OCI-LY1 (cell line): Measurements from ENCODE around the gene CUX1.

Experiments used
- H2AFZ ChIP-seq: fragments of 200-600 bp; sonication (generic), shearing (Covaris generic); 2 replicates; pipeline ENCODE4 v1.6.0; 2014; ENCODE audit warnings: antibody characterized with exemption, mild to moderate bottlenecking, low read length
- H3F3A ChIP-seq: fragments of 200-600 bp; sonication (generic), shearing (Covaris generic); 2 replicates; pipeline ENCODE4 v1.6.0; 2014; ENCODE audit warnings: mild to moderate bottlenecking, antibody characterized with exemption, low read length, moderate library complexity; ENCODE audit not compliant: insufficient read depth
- H3K27ac ChIP-seq: fragments of 200-600 bp; sonication (generic); 2 replicates; pipeline ENCODE4 v1.5.1; 2014; ENCODE audit warnings: low read length, mixed run types, mild to moderate bottlenecking, low read depth; ENCODE audit not compliant: poor library complexity, severe bottlenecking
- H3K27me3 ChIP-seq: fragments of 200-600 bp; sonication (generic); 2 replicates; pipeline ENCODE4 v1.6.0; 2014; ENCODE audit warnings: antibody characterized with exemption, mild to moderate bottlenecking, low read length, moderate library complexity; ENCODE audit not compliant: insufficient read depth
- H3K36me3 ChIP-seq: fragments of 200-600 bp; sonication (generic); 2 replicates; pipeline ENCODE4 v1.6.1; 2014; ENCODE audit warnings: mild to moderate bottlenecking, antibody characterized with exemption, low read length, moderate library complexity, mixed read lengths; ENCODE audit not compliant: insufficient read depth
- H3K4me1 ChIP-seq: fragments of 200-600 bp; sonication (generic); 2 replicates; pipeline ENCODE4 v1.5.1; 2014; ENCODE audit warnings: mild to moderate bottlenecking, low read length, moderate library complexity; ENCODE audit not compliant: insufficient read depth, severe bottlenecking
- H3K4me2 ChIP-seq: fragments of 200-600 bp; sonication (generic), shearing (Covaris generic); 2 replicates; pipeline ENCODE4 v1.6.1; 2014; ENCODE audit warnings: low read length
- H3K4me3 ChIP-seq: fragments of 200-600 bp; sonication (generic); 2 replicates; pipeline ENCODE4 v1.5.1; 2014; ENCODE audit warnings: low read length, low read depth, mild to moderate bottlenecking, mixed read lengths; ENCODE audit not compliant: poor library complexity, severe bottlenecking
- H3K79me2 ChIP-seq: fragments of 200-600 bp; shearing (Covaris generic); 2 replicates; pipeline ENCODE4 v1.6.1; 2016; ENCODE audit warnings: mixed run types, low read length, mixed read lengths; ENCODE audit not compliant: insufficient read depth
- H3K9ac ChIP-seq: fragments of 200-600 bp; sonication (generic), shearing (Covaris generic); 2 replicates; pipeline ENCODE4 v1.6.1; 2014; ENCODE audit warnings: mild to moderate bottlenecking, low read length, mixed read lengths
- H3K9me2 ChIP-seq: fragments of 200-600 bp; sonication (generic), shearing (Covaris generic); 2 replicates; pipeline ENCODE4 v1.6.1; 2014; ENCODE audit warnings: low read depth, mild to moderate bottlenecking, low read length, mixed read lengths
- H3K9me3 ChIP-seq: fragments of 200-600 bp; shearing (Covaris generic); 2 replicates; pipeline ENCODE4 v1.6.1; 2014; ENCODE audit warnings: low read length, mixed read lengths
- H4K20me1 ChIP-seq: fragments of 200-600 bp; sonication (generic), shearing (Covaris generic); 2 replicates; pipeline ENCODE4 v1.6.0; 2016; ENCODE audit warnings: mild to moderate bottlenecking, low read length; ENCODE audit not compliant: insufficient read depth
- EZH2 ChIP-seq: fragments of 200-600 bp; sonication (generic), shearing (Covaris generic); IDR thresholded peaks from 2 replicates; pipeline ENCODE4 v1.8.0; 2017; ENCODE audit warnings: borderline replicate concordance, mixed run types, mild to moderate bottlenecking, antibody characterized with exemption, low read length, moderate library complexity, mixed read lengths
- TF ChIP-seq, protein P1 (sequence below): fragments of 200-600 bp; sonication (generic), shearing (Covaris generic); IDR thresholded peaks from 2 replicates; pipeline ENCODE4 v1.5.1; 2017; ENCODE audit warnings: mild to moderate bottlenecking, antibody characterized with exemption, low read length, moderate library complexity, mixed read lengths

The CUX1 gene

DNA sequence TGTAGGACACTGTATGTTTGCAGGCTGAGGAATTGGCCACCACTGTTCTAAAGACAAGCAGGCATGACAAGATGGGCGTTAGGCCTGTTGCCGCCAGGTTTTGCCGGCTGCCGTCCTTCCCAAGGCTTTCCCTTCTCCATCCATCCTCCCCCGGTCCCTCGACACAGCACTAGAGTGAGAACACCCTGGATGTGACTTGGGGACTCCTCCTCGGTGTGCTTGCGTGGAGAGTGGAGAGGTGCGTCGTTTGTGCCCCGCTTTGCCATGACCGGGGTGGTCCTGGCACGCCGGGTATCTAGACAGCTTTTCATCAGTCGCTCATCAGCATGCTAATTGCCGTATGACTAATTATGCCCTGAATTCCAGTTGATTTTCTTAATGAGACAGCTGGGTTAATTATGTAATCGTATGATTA is 262.6 kb downstream of the CUX1 start:
- H3K79me2 ChIP-seq: peaks cover 4% of the 10 kb centered on the region; the same call in 1 of the 2 replicates
- H3K36me3 ChIP-seq: peaks cover 50% of the 10 kb centered on the region

GRCh38 chr7:102080434-102081243 is 263.2 kb downstream of the CUX1 start:
- H3K4me3 ChIP-seq: no peak overlapping the region
- no peak overlapping the region for H3K9ac ChIP-seq
- H3F3A ChIP-seq: 0 out of 2 replicates have a peak, but pooled peaks cover under 1% of the 10 kb centered on the region
- no peaks in the 10 kb centered on the region for H3K27me3 ChIP-seq
- no peak overlapping the region for H3K4me2 ChIP-seq
- H2AFZ ChIP-seq: no peak overlapping the region
- no peaks in the 10 kb centered on the region for H3K9me2 ChIP-seq
- peaks cover 9% of the 10 kb centered on the region for H3K79me2 ChIP-seq
- H3K4me1 ChIP-seq: no peaks in the 10 kb centered on the region
- H3K27ac ChIP-seq: no peak overlapping the region
- TF ChIP-seq EZH2: no peak
- TF ChIP-seq, protein P1, sequence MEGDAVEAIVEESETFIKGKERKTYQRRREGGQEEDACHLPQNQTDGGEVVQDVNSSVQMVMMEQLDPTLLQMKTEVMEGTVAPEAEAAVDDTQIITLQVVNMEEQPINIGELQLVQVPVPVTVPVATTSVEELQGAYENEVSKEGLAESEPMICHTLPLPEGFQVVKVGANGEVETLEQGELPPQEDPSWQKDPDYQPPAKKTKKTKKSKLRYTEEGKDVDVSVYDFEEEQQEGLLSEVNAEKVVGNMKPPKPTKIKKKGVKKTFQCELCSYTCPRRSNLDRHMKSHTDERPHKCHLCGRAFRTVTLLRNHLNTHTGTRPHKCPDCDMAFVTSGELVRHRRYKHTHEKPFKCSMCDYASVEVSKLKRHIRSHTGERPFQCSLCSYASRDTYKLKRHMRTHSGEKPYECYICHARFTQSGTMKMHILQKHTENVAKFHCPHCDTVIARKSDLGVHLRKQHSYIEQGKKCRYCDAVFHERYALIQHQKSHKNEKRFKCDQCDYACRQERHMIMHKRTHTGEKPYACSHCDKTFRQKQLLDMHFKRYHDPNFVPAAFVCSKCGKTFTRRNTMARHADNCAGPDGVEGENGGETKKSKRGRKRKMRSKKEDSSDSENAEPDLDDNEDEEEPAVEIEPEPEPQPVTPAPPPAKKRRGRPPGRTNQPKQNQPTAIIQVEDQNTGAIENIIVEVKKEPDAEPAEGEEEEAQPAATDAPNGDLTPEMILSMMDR: no peak
- peaks cover 50% of the 10 kb centered on the region for H3K36me3 ChIP-seq
- peaks cover 9% of the 10 kb centered on the region for H3K9me3 ChIP-seq
- no peaks in the 10 kb centered on the region for H4K20me1 ChIP-seq

More for the DNA sequence above, 262.6 kb downstream of the CUX1 start:
- Histone ChIP-seq H3K9me3 (peaks cover 2% of the 10 kb centered on the region; the same call in 1 of the 2 replicates), H2AFZ (no peak overlapping the region), H3K9ac (no peak overlapping the region), H3K27me3 (no peaks in the 10 kb centered on the region), H3K9me2 (no peaks in the 10 kb centered on the region), H3K4me3 (no peak overlapping the region), H4K20me1 (no peaks in the 10 kb centered on the region), H3F3A (no peaks in the 10 kb centered on the region), H3K27ac (no peak overlapping the region), H3K4me1 (no peaks in the 10 kb centered on the region), H3K4me2 (no peak overlapping the region)
- TF ChIP-seq EZH2: no peak
- TF ChIP-seq, protein P1: no peak

GRCh38 chr7:102081244-102081627 is 263.8 kb downstream of the CUX1 start:
- no peak overlapping the region for H3K9ac ChIP-seq
- peaks cover 13% of the 10 kb centered on the region for H3K9me3 ChIP-seq
- no peak overlapping the region for H3K4me3 ChIP-seq
- no peaks in the 10 kb centered on the region for H3K27me3 ChIP-seq
- no peak for TF ChIP-seq EZH2
- TF ChIP-seq, protein P1: no peak
- peaks cover 15% of the 10 kb centered on the region for H3K79me2 ChIP-seq
- 0 out of 2 replicates have a peak, but pooled peaks cover 6% of the 10 kb centered on the region for H3F3A ChIP-seq
- H3K4me2 ChIP-seq: no peak overlapping the region
- H3K27ac ChIP-seq: no peak overlapping the region
- H2AFZ ChIP-seq: no peak overlapping the region
- H3K36me3 ChIP-seq: peaks cover 50% of the 10 kb centered on the region
- H4K20me1 ChIP-seq: no peaks in the 10 kb centered on the region
- no peaks in the 10 kb centered on the region for H3K9me2 ChIP-seq
- no peaks in the 10 kb centered on the region for H3K4me1 ChIP-seq
